GM12878 (cell line): ENCODE data around the gene RIC8B. TPM values are rescaled to one million over a fixed set of nuclear protein-coding genes. Genes with fewer than 3 reads are reported as not detected.

Experiments used
- ATAC-seq: fragments of 200-7000 bp; cut with Tn5 transposase; 3 replicates; pipeline ENCODE4 v1.9.1; 2020; ENCODE audit warnings: mild to moderate bottlenecking, moderate library complexity
- BruUV-seq: library from RNA; stranded (reverse); fragments of 400-500 nt; replicated peaks from 2 replicates; lab custom pipeline; 2021; lab: Mats Ljungman, UMichigan
- CTCF ChIA-PET: fragments of 300-600 bp; sonication (Branson Sonifier 250); formaldehyde crosslinking; extraction: SDS; loops from one replicate; lab custom pipeline; 2021; ENCODE audit warnings: inconsistent platforms; lab: Yijun Ruan, JAX
- POLR2A ChIA-PET: fragments of 350-600 bp; formaldehyde crosslinking; extraction: SDS; loops from one replicate; lab custom pipeline; 2021; ENCODE audit warnings: inconsistent platforms; lab: Charles Lee
- RAD21 ChIA-PET: fragments of 300-600 bp; sonication (Branson Sonifier 250); formaldehyde crosslinking; loops from one replicate; lab custom pipeline; 2023; ENCODE audit warnings: antibody characterized with exemption; ENCODE audit not compliant: unreplicated experiment; lab: Charles Lee
- SMC1A ChIA-PET: fragments of 300-600 bp; sonication (Branson Sonifier 250); formaldehyde crosslinking; loops from one replicate; lab custom pipeline; 2023; ENCODE audit not compliant: unreplicated experiment, uncharacterized antibody; lab: Charles Lee
- DNase-seq: peaks from one replicate; pipeline ENCODE4 v3.0.0-alpha.2; 2011; ENCODE audit warnings: low read depth, low spot score
- FAIRE-seq: peaks from 3 replicates; lab custom pipeline; 2011; peaks lifted over from hg19 to GRCh38; lab: Jason Lieb, UNC
- H2AFZ ChIP-seq: 2 replicates; pipeline ENCODE4 v1.6.0; 2011; ENCODE audit warnings: low read depth, low read length, control low read depth; ENCODE audit not compliant: control insufficient read depth
- H3K27ac ChIP-seq: 2 replicates; pipeline ENCODE4 v1.5.1; 2011; ENCODE audit warnings: control low read depth; ENCODE audit not compliant: control insufficient read depth, insufficient read depth
- H3K27me3 ChIP-seq, 2 experiments: replicated peaks in 1 of 2; 2 replicates each; pipeline versions ENCODE4 v1.6.0 to v1.6.1; 2011; ENCODE audit warnings: low read length in 1 of 2; ENCODE audit not compliant: control insufficient read depth in 2 of 2, insufficient read depth in 2 of 2
- H3K36me3 ChIP-seq, 2 experiments: 2 replicates each; pipeline ENCODE4 v1.5.1; 2011; ENCODE audit warnings: low read length in 1 of 2; ENCODE audit not compliant: control insufficient read depth in 2 of 2, insufficient read depth in 2 of 2
- H3K4me1 ChIP-seq: 2 replicates; pipeline ENCODE4 v1.6.1; 2011; ENCODE audit warnings: mild to moderate bottlenecking, low read length, moderate library complexity, mixed read lengths; ENCODE audit not compliant: control insufficient read depth, insufficient read depth
- H3K4me2 ChIP-seq: 2 replicates; pipeline ENCODE4 v1.6.0; 2011; ENCODE audit warnings: control low read depth; ENCODE audit not compliant: control insufficient read depth, insufficient read depth
- H3K4me3 ChIP-seq: fragments of 200-600 bp; sonication (generic); 2 replicates; pipeline ENCODE4 v1.5.1; 2016
- H3K79me2 ChIP-seq: 2 replicates; pipeline ENCODE4 v1.6.0; 2011; ENCODE audit warnings: low read length; ENCODE audit not compliant: control insufficient read depth, insufficient read depth
- H3K9ac ChIP-seq: 2 replicates; pipeline ENCODE4 v1.8.0; 2011; ENCODE audit warnings: low read length, control low read depth, mixed read lengths; ENCODE audit not compliant: control insufficient read depth, insufficient read depth
- H3K9me3 ChIP-seq: replicated peaks from 3 replicates; pipeline ENCODE4 v1.5.1; 2011; ENCODE audit warnings: mild to moderate bottlenecking, low read length; ENCODE audit not compliant: control insufficient read depth, insufficient read depth
- H4K20me1 ChIP-seq: 2 replicates; pipeline ENCODE4 v1.6.0; 2011; ENCODE audit not compliant: control insufficient read depth, insufficient read depth
- BHLHE40 ChIP-seq, 2 experiments: fragments of 450-650 bp in 1 of 2; IDR thresholded peaks; 2 replicates each; pipeline ENCODE4 v1.6.1; 2011 to 2017; ENCODE audit warnings: low read depth in 2 of 2, borderline replicate concordance in 1 of 2, improper control_type of control experiment in 1 of 2, low read length in 1 of 2, mild to moderate bottlenecking in 1 of 2
- BRCA1 ChIP-seq: IDR thresholded peaks from 2 replicates; pipeline ENCODE4 v1.6.1; 2011; ENCODE audit warnings: low read depth, low read length, improper control_type of control experiment
- EZH2 ChIP-seq: IDR thresholded peaks from 2 replicates; pipeline ENCODE4 v1.6.1; 2012; ENCODE audit warnings: low read depth, mild to moderate bottlenecking, control low read depth, inconsistent platforms, low read length, borderline replicate concordance; ENCODE audit not compliant: control insufficient read depth
- FOS ChIP-seq: IDR thresholded peaks from 3 replicates; pipeline ENCODE4 v1.6.1; 2011; ENCODE audit warnings: borderline replicate concordance; ENCODE audit not compliant: insufficient read length; ENCODE audit errors: extremely low read depth
- GABPA ChIP-seq: IDR thresholded peaks from 2 replicates; pipeline ENCODE4 v1.6.1; 2014; ENCODE audit warnings: antibody characterized with exemption, low read depth, mild to moderate bottlenecking, inconsistent platforms
- HDAC6 ChIP-seq: fragments of 200-600 bp; sonication (generic); IDR thresholded peaks from one replicate; pipeline ENCODE4 v1.8.0; 2017; ENCODE audit warnings: antibody characterized with exemption; ENCODE audit not compliant: unreplicated experiment
- IKZF1 ChIP-seq: fragments of 450-650 bp; conservative IDR thresholded peaks from 2 replicates; pipeline ENCODE4 v1.6.1; 2017; ENCODE audit warnings: antibody characterized with exemption, mild to moderate bottlenecking
- LARP7 ChIP-seq: fragments of 450-650 bp; IDR thresholded peaks from 2 replicates; pipeline ENCODE4 v1.6.1; 2017; ENCODE audit warnings: mild to moderate bottlenecking
- NFIC ChIP-seq: IDR thresholded peaks from 2 replicates; pipeline ENCODE4 v1.6.1; 2012; ENCODE audit warnings: low read depth, mild to moderate bottlenecking, inconsistent platforms, low read length, moderate library complexity
- NFYB ChIP-seq: IDR thresholded peaks from 2 replicates; pipeline ENCODE4 v1.6.1; 2011; ENCODE audit warnings: low read depth, mild to moderate bottlenecking, low read length, improper control_type of control experiment, moderate library complexity; ENCODE audit not compliant: insufficient read depth
- NR2F1 ChIP-seq: fragments of 450-650 bp; conservative IDR thresholded peaks from 2 replicates; pipeline ENCODE4 v1.6.1; 2017; ENCODE audit warnings: mild to moderate bottlenecking
- RB1 ChIP-seq: fragments of 450-650 bp; formaldehyde crosslinking; IDR thresholded peaks from 2 replicates; pipeline ENCODE4 v1.6.1; 2017; ENCODE audit warnings: mild to moderate bottlenecking, borderline replicate concordance
- ZNF384 ChIP-seq: IDR thresholded peaks from 2 replicates; pipeline ENCODE4 v1.6.1; 2012; ENCODE audit warnings: low read depth, mild to moderate bottlenecking, low read length, improper control_type of control experiment, borderline replicate concordance
- whole genome bisulfite sequencing: methylation state at CpG from one replicate; pipeline ENCODE4 v1.1.6; 2016; ENCODE audit warnings: low lambda C conversion rate; ENCODE audit not compliant: insufficient replicate concordance, insufficient coverage; ENCODE audit errors: missing lambda C conversion rate; 5-methylcytosine and 5-hydroxymethylcytosine counted together
- in situ Hi-C: fragments of 300-500 bp; cut with MboI; formaldehyde crosslinking; loops from 9 replicates; pipeline ENCODE4 v1.14.3; 2018; ENCODE audit warnings: mixed read lengths
- intact Hi-C: fragments of 100-400 bp; cut with micrococcal nuclease; formaldehyde crosslinking; loops from one replicate; pipeline ENCODE4 v1.14.2; 2022; ENCODE audit not compliant: unreplicated experiment
- polyA plus RNA-seq, 11 experiments: library from polyadenylated mRNA; depleted of rRNA in 4 of 11; unstranded in 6 of 11; stranded (reverse) in 5 of 11; fragments of >200 nt; fragmentation: Nextera tagmentation in 4 of 11; fragmentation: Illumina TruSeq in 1 of 11; extraction: Ambion mirVana in 4 of 11; extraction: Trizol in 1 of 11; gene quantifications; 1 replicate in 1 of 11; 2 replicates in 10 of 11; pipeline versions ENCODE4 v1.2.1 to v1.2.3, GENCODE V29; 2011 to 2016; ENCODE audit warnings: inconsistent platforms in 2 of 11, missing spikeins in 2 of 11, low read depth in 1 of 11
- total RNA-seq, 4 experiments: library from RNA; depleted of rRNA in 3 of 4; stranded (reverse); fragments of >200 nt in 3 of 4; fragmentation: Illumina TruSeq in 1 of 4; extraction: Trizol in 1 of 4; gene quantifications; 2 replicates each; pipeline versions ENCODE4 v1.2.1 to v1.2.3, GENCODE V29; 2013 to 2021
- TF ChIP-seq, protein P1 (sequence below): fragments of 450-650 bp; IDR thresholded peaks from 2 replicates; pipeline ENCODE4 v1.6.1; 2017; ENCODE audit warnings: mild to moderate bottlenecking, moderate library complexity
- TF ChIP-seq, protein P2 (sequence below): fragments of 450-650 bp; IDR thresholded peaks from 2 replicates; pipeline ENCODE4 v1.6.1; 2017; ENCODE audit warnings: mild to moderate bottlenecking
- TF ChIP-seq, protein P3 (sequence below): fragments of 450-650 bp; formaldehyde crosslinking; IDR thresholded peaks from 2 replicates; pipeline ENCODE4 v1.4.0; 2022; ENCODE audit warnings: mild to moderate bottlenecking, moderate library complexity

The RIC8B gene
- total and polyA plus RNA-seq, 10 of the 15 experiments (the other 5 are each of a cell fraction or from before 2014, with no cell fraction given), result 2.3 to 10.8 (median 6.2) TPM

DNA sequence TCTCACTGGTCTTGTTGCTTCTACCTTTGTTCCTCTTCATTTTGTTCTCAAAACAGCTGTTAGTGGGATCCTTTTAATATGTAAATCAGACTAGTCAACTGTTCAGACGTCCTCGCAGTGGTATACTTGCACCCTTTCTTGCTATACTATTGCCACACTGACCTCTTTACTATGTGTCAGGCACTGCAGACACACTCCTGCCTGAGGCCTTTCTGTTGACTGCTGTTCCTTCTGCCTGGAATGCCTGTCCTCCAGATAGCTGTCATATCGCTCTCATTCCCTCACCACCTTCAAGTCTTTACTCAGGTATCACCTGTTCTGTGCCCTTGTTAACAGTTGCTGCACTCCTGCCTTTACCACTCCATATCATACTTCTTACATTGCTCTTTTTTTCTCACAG is 91.2 kb downstream of the RIC8B start:
- intact Hi-C loops, result no loop called here
- WGBS, result 78% methylated on average over 3 of the region's 3 CpGs
- Histone ChIP-seq H3K36me3 (peaks cover 0 to 4% of the 10 kb centered on the region in 2 experiments; a peak in 1 of 4 replicates), H3K4me2 (no peak overlapping the region), H3K9ac (no peak overlapping the region), H3K79me2 (no peaks in the 10 kb centered on the region), H3K4me1 (no peaks in the 10 kb centered on the region), H3K27me3 (no peaks in the 10 kb centered on the region), H4K20me1 (no peaks in the 10 kb centered on the region), H3K27ac (no peak overlapping the region), H3K4me3 (no peak overlapping the region), H3K9me3 (no peaks in the 10 kb centered on the region), H2AFZ (no peak overlapping the region)
- ATAC-seq (no peak), FAIRE-seq (peak; percentile 64), DNase-seq (no peak)
- in situ Hi-C loops, result no loop called here
- BruUV-seq, result no TSS peak
- POLR2A ChIA-PET, result no interaction called here
- RAD21 ChIA-PET, result no interaction called here
- SMC1A ChIA-PET, result interaction anchor here (1.1 to 2.3 kb wide), 5 partner anchors 8 to 53 kb away, joined by 5 to 8 read pairs (median 5); no protein-coding TSS in a partner anchor
- CTCF ChIA-PET, result interaction anchor here (1.0 to 1.5 kb wide), 3 partner anchors 24 to 137 kb away, joined by 3 to 4 read pairs (median 3); no protein-coding TSS in a partner anchor
- TF ChIP-seq GABPA (no peak), BHLHE40 (IDR thresholded peaks at IDR 0.05; ENCODE audit: borderline replicate concordance in 1 of 2, low read depth in 2 of 2, low read length in 1 of 2) (no peak), HDAC6 (no peak), BRCA1 (no peak), ZNF384 (no peak), NFYB (no peak), NR2F1 (no peak), RB1 (no peak), FOS (no peak), LARP7 (no peak), IKZF1 (no peak), EZH2 (no peak), NFIC (no peak)
- TF ChIP-seq, protein P1, sequence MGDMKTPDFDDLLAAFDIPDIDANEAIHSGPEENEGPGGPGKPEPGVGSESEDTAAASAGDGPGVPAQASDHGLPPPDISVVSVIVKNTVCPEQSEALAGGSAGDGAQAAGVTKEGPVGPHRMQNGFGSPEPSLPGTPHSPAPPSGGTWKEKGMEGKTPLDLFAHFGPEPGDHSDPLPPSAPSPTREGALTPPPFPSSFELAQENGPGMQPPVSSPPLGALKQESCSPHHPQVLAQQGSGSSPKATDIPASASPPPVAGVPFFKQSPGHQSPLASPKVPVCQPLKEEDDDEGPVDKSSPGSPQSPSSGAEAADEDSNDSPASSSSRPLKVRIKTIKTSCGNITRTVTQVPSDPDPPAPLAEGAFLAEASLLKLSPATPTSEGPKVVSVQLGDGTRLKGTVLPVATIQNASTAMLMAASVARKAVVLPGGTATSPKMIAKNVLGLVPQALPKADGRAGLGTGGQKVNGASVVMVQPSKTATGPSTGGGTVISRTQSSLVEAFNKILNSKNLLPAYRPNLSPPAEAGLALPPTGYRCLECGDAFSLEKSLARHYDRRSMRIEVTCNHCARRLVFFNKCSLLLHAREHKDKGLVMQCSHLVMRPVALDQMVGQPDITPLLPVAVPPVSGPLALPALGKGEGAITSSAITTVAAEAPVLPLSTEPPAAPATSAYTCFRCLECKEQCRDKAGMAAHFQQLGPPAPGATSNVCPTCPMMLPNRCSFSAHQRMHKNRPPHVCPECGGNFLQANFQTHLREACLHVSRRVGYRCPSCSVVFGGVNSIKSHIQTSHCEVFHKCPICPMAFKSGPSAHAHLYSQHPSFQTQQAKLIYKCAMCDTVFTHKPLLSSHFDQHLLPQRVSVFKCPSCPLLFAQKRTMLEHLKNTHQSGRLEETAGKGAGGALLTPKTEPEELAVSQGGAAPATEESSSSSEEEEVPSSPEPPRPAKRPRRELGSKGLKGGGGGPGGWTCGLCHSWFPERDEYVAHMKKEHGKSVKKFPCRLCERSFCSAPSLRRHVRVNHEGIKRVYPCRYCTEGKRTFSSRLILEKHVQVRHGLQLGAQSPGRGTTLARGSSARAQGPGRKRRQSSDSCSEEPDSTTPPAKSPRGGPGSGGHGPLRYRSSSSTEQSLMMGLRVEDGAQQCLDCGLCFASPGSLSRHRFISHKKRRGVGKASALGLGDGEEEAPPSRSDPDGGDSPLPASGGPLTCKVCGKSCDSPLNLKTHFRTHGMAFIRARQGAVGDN, result no peak
- TF ChIP-seq, protein P2, sequence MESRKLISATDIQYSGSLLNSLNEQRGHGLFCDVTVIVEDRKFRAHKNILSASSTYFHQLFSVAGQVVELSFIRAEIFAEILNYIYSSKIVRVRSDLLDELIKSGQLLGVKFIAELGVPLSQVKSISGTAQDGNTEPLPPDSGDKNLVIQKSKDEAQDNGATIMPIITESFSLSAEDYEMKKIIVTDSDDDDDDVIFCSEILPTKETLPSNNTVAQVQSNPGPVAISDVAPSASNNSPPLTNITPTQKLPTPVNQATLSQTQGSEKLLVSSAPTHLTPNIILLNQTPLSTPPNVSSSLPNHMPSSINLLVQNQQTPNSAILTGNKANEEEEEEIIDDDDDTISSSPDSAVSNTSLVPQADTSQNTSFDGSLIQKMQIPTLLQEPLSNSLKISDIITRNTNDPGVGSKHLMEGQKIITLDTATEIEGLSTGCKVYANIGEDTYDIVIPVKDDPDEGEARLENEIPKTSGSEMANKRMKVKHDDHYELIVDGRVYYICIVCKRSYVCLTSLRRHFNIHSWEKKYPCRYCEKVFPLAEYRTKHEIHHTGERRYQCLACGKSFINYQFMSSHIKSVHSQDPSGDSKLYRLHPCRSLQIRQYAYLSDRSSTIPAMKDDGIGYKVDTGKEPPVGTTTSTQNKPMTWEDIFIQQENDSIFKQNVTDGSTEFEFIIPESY, result no peak
- TF ChIP-seq, protein P3, sequence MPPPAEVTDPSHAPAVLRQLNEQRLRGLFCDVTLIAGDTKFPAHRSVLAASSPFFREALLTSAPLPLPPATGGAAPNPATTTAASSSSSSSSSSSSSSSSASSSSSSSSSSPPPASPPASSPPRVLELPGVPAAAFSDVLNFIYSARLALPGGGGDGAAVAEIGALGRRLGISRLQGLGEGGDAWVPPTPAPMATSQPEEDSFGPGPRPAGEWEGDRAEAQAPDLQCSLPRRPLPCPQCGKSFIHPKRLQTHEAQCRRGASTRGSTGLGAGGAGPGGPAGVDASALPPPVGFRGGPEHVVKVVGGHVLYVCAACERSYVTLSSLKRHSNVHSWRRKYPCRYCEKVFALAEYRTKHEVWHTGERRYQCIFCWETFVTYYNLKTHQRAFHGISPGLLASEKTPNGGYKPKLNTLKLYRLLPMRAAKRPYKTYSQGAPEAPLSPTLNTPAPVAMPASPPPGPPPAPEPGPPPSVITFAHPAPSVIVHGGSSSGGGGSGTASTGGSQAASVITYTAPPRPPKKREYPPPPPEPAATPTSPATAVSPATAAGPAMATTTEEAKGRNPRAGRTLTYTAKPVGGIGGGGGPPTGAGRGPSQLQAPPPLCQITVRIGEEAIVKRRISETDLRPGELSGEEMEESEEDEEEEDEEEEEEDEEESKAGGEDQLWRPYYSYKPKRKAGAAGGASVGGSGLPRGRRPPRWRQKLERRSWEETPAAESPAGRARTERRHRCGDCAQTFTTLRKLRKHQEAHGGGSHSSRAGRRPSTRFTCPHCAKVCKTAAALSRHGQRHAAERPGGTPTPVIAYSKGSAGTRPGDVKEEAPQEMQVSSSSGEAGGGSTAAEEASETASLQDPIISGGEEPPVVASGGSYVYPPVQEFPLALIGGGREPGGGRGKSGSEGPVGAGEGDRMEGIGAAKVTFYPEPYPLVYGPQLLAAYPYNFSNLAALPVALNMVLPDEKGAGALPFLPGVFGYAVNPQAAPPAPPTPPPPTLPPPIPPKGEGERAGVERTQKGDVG (CRISPR knock-in tag), result no peak
